Measurements from ENCODE around the gene FATE1.

The FATE1 gene

DNA sequence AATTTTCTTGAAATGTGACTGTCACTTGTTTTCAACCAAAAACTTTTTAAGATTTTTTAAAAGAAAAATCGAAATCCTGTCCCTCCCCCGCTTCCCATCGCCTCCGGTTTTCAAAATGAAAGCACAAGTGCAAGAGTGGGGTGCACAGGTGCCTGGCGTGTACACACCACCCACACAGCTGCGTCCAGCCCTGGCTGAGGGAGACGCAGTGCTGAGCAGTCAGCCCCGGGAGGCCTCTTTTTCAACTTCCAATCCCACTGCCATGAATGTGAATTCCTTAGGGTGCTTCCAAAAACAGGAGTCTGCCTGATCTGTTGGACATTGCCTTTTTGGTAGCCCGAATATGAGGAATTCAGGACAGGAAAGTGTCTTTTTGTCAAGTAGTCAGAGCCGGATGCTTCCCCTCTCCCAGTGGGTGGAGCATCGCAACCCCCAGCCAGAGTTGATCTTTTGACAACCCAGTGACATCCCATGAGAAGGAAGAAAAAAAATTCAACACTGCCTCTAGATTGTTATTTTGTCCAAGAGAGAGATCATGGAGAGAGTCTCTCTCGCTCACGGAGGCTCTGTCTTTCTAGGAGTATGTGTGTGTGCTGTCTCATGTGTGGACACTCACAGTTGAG lies 11.7 kb upstream of the FATE1 start:
- DNase-seq = no peak

GRCh38 chrX:151708821-151709220 lies 7.0 kb upstream of the FATE1 start:
- DNase-seq = no peak

DNA sequence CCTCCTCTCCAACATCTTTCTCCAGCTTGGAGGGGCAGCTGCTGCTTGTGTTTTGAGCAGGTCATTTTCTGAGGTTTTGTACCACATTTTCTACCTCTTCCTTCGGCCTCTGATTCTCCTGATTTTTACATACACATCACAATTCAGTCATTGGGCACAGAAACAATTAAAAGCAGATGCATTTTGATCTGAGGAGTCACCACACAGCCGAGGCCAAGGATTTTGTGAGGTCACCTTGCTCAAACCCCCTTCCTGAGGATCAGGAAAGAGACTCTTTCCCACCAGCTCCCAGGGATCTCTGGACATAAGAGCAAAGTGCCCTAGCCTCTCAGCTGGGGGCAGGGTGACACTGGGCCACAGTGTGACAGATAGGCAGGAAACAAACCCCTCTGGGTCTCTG lies 5.4 kb upstream of the FATE1 start:
- DNase-seq = no peak

DNA sequence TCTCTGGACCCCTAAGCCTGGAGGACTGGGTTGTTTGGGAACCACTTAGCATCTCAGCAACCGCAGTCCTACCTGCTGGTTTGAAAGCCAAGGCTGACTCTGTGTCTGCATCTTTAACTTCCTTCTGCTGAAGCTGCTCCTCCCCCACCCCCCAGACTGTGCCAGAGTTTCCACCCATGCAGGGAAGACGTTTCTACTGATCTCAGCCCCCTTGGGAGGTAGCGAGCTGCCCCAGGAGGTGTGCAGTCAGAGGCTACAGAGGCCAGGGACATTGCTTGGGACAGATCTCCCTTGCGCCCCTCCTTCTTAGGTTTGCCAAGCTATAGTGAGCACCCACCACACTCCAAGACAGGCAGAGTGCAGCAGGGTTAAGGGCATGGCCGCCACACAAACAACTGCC lies 4.7 kb upstream of the FATE1 start:
- DNase-seq = no peak

DNA sequence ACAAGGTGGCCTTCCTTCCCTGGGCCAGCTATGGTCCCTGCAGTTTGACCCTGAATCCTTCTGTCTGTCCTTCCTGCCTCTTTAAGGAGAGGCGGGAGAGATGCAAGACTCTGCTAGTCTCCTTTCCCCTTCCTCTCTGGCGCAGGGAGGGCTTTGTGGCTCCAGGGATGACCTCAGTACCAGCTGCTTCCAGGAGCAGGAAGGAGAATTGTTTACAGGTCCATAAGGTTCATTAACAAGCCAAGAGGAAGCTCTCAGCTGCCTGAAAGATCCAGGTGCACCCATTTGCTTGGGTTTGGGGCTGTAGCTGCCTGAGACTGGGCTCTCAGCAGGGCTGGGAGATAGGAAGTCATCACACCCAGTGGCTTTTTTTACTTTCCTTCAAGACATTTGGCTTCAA lies 4.0 kb upstream of the FATE1 start:
- DNase-seq = no peak

DNA sequence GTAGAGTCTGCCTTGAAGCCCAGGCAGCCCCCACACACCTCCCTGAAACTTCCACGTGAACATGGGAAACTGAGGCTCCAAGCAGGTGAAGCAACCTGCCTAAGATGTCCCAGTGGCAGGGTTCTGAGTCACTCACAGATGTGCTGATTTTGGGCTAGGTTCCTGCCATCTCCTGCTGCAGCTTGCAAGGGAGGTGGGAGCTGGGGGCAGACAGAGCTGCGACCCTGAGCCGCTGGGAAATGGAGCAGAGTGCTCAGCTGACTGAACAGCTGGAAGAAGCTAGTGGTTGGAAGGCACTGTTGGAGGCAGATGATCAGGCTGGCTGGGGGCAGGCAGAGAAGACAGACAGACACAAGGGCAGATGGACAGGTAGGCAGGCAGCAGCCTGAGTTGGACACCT lies 3.6 kb upstream of the FATE1 start:
- no peak for DNase-seq

- DNase-seq = no peak
These were observed 2.0 kb upstream of the FATE1 start for GRCh38 chrX:151713849-151714248.

GRCh38 chrX:151714362-151714761 lies 1.5 kb upstream of the FATE1 start:
- no peak for DNase-seq

DNA sequence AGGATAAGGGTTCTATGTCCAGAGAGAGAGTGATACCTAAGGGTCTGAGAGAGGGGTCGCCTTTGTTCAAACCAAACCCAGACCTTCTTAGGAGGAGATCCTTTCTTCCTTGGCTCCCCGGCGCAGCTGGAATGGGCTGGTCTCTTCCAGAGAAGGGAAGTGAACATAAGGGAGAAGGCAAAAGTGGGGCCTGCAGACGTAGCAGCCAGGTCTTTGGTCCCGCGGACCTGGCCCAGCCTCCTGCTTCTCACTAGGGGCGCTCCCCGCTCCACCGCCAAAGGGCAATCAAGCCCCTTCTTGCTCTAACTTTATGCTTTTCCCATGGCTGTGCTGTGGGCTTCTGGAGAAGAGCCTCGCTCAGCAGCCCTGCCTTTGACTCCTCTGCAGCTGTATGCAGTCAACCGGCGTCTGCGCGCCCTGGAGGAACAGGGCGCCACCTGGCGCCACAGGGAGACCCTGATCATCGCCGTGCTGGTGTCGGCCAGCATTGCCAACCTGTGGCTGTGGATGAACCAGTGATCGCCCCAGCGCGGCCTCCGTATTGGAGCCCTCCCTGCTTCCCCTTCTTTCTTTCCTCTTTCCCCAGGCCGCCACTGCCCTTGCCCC lies 6.5 kb downstream of the FATE1 start:
- no peak for DNase-seq

GRCh38 chrX:151723156-151723760 lies 7.4 kb downstream of the FATE1 start:
- DNase-seq = no peak

- DNase-seq = no peak
These were observed 8.9 kb downstream of the FATE1 start for GRCh38 chrX:151724563-151725337.

DNA sequence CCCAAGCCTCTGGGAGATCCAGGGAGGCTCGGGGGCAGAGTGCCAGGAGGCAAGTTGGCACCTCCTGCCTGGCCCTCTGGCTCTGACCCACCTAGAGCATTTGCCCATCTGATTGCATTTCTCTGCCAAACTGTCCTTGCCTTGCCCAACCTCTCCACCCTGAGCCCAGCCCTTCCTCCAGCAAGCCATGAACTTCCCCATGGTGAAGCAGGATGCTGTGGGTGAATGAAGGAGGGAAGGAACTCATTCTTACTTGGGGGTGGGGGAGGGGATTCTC lies 9.4 kb downstream of the FATE1 start:
- DNase-seq = no peak

- no peak for DNase-seq
These were observed 10.9 kb downstream of the FATE1 start for GRCh38 chrX:151726751-151727150.

GRCh38 chrX:151727346-151727745 lies 11.5 kb downstream of the FATE1 start:
- DNase-seq = no peak

DNA sequence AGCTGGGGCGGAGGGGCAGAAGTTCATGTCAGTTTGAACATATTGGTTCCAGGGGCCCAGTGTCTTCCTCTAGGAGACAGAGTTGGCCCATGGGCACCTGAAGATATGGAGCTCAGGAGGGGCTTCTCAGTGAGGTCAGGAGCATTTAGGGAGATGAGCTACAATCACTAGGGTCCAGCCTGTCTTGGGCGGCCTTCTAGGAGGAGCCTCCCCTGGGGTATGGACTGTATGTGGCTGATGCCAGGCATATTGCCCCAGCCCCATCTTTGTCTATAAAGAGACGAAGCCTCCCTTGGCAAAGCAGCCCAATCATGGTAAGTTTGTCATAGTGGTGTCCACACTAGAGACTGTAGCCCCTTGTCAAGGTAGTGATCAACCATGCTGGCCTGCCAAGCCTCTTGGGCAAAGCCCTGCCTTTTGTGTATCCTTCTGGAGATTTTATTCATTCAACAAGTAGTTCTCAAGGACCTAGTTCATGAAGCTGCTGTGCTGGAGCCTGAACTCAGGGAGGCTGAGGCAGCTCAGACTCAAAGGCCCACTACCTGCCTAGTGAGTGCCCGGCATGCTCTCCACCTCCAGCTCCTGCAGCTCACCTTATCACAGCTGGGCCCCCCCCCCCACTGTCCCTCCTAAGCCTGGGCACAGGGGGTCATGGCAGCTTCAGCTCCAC lies 13.4 kb downstream of the FATE1 start:
- DNase-seq = no peak

DNA sequence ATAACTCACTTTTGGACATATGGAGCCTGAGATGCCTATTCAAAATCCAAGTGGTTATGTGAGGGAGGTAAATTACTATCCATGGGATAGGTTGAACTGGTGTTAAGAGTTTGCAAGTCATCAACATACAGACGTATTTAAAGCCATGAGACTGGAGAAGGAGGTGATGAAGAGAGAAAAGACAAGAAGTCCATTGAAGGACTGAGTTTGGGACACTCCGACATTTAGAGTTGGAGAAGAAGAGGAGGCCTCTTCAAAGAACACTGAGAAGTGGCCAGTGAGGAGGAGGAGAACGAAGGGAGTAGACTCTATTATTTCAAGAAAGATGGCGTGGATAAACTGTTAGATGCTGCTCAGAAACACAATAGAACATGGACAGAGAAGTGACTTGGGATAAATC lies 18.6 kb downstream of the FATE1 start, which contains the start of gene CNGA2:
Gene CNGA2 (plus strand): TSS at position 301 of the 400 bp plus-strand sequence. CDS start 3,738 bp downstream, outside the sequence.
- DNase-seq = no peak

DNA sequence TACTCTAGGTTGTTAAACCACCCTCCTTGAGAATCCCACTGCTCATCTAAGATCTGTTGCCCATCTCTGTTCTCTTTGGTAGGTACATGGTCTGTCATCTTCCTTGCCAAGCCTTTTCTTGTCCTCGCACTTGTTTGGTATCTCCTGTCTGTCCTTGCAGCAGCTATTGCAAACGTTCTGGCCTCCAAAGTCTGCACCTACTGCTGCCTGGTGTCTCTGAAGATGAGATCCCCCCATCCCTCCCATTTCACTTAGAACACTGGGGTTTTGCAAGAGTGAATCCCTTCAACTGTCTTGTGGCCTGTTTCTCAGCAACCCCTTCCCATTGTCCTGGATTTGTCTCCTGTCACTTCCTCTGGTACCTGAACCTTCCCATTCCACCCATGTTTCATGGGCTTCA lies 19.4 kb downstream of the FATE1 start:
- DNase-seq = no peak

GRCh38 chrX:151736685-151737084 lies 20.9 kb downstream of the FATE1 start:
- no peak for DNase-seq

DNA sequence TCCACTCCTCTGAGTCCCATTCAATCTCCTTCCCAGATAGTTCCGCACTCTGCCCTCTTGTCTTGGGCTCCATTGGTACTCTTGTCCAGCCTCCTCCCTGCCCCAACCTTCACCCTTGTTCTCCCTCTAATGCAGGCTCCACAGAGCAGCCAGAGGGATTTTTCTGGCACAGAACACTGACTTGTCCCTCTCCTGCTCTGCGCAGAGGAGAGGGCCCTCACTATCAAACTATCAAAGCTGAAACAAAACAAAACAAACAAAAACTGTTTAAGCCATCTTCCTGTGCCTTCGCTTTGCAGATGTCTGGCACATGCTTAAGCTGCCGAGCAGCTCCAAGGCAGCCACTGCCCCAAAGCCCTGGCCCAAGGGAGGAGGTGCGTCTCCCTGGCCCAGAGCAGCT lies 21.7 kb downstream of the FATE1 start:
- no peak for DNase-seq

GRCh38 chrX:151738751-151739150 lies 22.9 kb downstream of the FATE1 start:
- no peak for DNase-seq

GRCh38 chrX:151741606-151742005 lies 25.8 kb downstream of the FATE1 start:
- DNase-seq = no peak

DNA sequence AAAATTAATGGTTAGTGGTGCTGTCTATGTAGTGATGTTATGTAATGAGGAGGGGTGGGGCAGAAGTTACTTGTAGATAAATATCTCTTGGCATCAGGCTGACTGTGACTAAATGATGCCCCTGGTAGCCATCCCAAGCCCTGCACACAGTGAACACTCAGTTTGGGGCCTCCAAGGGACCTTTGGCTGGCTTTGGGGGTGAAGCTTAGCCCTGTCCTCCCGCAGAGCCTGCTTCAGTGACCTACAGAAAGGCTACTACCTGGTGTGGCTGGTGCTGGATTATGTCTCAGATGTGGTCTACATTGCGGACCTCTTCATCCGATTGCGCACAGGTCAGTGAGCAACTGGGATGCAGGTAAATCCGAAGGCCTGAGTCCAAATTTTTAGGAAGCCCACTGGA lies 26.5 kb downstream of the FATE1 start:
- no peak for DNase-seq

GRCh38 chrX:151743651-151744470 lies 28.0 kb downstream of the FATE1 start:
- no peak for DNase-seq
